ENCODE data around the gene PID1. TPM values are rescaled to one million over a fixed set of nuclear protein-coding genes. Genes with fewer than 3 reads are reported as not detected.

Gene PID1
- total RNA-seq, 1 donor from 2014 or later: 7.1 TPM

DNA sequence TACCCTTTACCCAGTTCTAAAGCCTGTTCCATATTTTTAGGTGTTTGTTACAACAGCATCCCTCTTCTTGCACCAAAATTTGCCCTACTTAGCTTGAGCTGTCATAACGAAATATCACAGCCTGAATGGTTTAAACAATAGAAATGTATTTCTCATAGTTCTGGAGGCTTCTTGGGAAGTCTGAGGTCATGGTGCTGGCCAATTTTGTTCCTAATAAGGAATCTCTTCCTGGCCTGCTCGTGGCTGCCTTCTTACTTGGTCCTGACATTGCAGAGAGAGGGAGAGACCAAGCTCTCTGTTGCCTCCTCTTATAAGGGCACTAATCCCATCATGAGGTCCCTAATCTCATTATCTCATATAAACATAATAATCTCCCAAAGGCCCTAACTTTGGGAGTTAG is 267.8 kb downstream of the PID1 start:
- no peak for ATAC-seq (ENCODE audit: poor library complexity)
- DNase-seq: no peak
- intact Hi-C loops (cut with DNase I): no loop called here

DNA sequence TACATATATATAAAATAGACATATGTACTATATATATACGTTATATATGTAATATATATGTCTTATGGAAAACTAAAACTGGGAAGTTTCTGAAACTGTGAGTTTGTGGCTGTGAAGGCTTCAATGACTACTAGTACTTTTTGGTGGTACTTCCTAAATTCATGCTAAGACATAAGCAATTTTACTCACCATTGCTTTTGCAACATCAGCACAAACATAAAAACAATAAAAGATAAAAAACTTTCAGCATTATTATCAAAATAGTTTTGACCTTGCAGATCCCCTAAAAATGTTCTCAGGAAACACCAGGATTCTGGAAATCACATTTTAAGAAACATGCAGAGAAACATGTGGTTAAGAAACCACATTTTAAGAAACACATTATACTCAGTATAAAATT is 269.9 kb downstream of the PID1 start:
- no peak for ATAC-seq (ENCODE audit: poor library complexity)
- intact Hi-C loops (cut with DNase I): no loop called here
- DNase-seq: no peak

DNA sequence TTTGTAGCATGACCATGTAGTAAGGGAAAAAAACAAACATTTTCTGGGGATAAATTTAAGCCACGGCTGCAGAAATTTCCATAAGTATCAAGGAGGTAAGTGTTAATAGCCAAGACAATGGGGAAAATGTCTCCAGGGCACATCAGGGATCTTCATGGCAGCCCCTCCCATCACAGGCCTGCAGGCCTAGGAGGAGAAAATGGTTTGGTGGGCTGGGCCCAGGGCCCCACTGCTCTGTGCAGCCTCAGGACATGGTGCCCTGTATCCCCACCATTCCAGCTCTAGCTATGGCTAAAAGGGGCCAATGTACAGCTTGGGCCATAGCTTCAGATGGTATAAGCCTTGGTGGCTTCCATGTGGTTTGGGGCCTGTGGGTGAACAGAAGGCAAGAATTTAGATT is 271.8 kb downstream of the PID1 start:
- intact Hi-C loops (cut with DNase I): no loop called here

DNA sequence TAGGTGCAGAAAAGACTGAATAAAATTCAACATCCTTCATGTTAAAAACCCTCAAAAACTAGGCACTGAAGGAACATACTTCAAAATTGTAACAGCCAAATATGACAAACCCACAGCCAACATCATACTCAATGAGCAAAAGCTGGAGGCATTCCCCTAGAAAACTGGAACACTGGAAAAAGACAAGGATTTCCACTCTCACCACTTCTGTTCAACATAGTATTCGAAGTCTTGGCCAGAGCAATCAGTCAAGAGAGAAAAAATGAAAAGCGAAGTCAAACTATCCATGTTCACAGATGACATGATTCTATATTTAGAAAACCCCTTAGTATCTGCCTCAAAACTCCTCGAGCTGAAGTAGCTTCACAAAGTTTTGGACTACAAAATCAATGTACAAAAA is 282.3 kb downstream of the PID1 start:
- intact Hi-C loops (cut with DNase I): no loop called here
- ATAC-seq (ENCODE audit: poor library complexity): no peak
- no peak for DNase-seq

More for the DNA sequence above, 271.8 kb downstream of the PID1 start:
- ATAC-seq (ENCODE audit: poor library complexity): no peak
- no peak for DNase-seq

DNA sequence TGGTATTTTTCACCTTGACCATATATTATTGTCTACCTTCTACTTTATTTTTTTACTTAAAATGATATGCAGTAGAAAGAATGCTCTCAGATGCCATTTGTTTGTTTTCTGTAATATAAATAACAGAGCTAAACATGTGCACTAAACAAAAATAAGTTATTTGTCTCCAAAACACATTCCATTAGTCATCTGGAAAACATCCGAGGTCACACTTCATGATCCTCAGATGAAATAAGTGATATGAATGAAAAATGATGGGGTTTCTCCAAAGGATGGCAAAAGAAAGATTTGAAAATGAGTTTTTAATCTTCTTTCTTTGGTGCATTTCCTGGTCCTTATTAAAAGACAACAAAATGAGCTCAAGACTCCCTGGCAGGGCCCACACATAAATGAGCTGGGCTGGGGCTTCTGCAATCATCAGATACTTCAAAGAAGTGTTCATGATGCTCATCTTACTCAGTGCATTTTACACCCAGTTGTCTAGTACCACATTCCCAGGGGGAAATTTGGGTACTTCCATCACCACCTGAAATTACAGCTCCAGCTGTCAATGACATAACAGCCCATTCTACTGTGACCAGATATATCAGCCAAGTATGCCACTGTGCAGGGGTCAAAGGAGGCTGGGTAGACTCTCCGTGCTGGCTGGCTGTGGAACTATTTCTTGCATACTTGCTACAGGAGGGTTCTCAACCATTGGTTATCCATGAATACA is 283.5 kb downstream of the PID1 start:
- no peak for DNase-seq
- ATAC-seq (ENCODE audit: poor library complexity): no peak
- intact Hi-C loops (cut with DNase I): no loop called here

DNA sequence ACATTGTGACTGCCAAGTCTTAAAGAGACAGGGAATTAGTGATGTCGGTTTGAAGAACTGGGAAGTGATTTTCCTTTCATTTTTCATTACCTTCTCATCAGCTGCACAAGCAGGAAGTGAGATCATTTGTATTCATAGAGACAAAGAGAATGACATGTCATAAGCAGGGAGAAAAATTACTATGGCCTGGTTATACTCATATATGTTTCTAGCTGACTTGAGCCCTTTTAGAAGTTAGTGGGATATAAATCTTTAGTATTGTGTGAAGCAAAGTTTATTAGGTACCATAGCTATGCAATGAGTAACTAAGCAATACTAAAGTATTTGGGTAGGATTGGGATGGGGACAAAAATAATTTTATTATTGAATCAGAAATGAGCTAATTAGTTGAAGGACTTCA is 284.1 kb downstream of the PID1 start:
- DNase-seq (no peak), ATAC-seq (ENCODE audit: poor library complexity) (no peak)
- intact Hi-C loops (cut with DNase I): no loop called here

DNA sequence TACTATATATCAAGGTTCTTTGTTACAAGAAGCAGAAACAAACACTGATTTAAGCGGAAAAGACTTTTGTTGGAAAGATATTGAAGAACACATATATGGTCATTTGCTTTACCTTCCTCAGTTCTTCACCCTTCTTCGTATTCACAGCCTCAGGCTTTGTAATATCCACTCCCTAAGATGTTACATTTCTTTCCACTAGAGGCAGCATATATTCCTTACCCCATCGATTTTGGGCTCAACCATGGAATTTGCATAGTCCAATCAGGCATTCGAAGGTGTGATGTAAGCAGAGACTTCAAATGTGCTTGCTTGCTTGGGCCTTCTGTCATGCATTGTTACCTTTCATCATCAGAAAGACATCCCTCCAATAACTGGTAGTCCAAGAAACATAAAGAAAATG is 287.4 kb downstream of the PID1 start:
- intact Hi-C loops (cut with DNase I): no loop called here
- ATAC-seq (ENCODE audit: poor library complexity) (no peak), DNase-seq (no peak)

DNA sequence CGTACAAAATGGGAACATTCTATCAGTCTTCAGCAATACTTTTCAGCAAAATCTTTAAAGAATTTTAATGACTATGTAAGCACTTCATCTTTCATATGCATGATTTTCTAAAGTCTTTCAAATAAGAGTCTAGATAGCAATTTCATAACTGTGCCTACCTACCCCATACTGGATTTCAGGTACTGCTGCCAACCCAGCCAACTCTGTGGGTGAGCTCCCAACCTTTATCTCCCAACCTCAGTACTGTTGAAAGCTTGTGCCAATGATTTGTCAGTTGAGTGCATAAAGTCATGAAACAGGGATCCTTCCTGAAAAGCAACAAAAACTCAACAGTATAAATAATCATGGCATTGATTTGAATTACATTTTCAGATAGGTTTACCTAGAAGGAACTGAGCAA is 296.9 kb downstream of the PID1 start:
- intact Hi-C loops (cut with DNase I): no loop called here
- ATAC-seq (ENCODE audit: poor library complexity) (no peak), DNase-seq (no peak)
